IPS DF 6.9 (cell line): Measurements from ENCODE around the gene NOSTRIN.

Experiments
- DNase-seq: peaks from one replicate; pipeline ENCODE4 v3.0.0-alpha.2; 2013; ENCODE audit warnings: low read depth, low spot score
- H3K27ac ChIP-seq: one replicate; pipeline ENCODE4 v1.5.1; 2013; ENCODE audit warnings: low read length, control low read depth
- H3K27me3 ChIP-seq: 2 replicates; pipeline ENCODE4 v1.6.1; 2013; ENCODE audit warnings: mild to moderate bottlenecking, low read length; ENCODE audit not compliant: control insufficient read depth, insufficient read depth
- H3K36me3 ChIP-seq: 2 replicates; pipeline ENCODE4 v1.6.1; 2013; ENCODE audit warnings: low read length; ENCODE audit not compliant: control insufficient read depth, insufficient read depth
- H3K4me1 ChIP-seq: 2 replicates; pipeline ENCODE4 v1.6.1; 2013; ENCODE audit warnings: low read length; ENCODE audit not compliant: control insufficient read depth, insufficient read depth
- H3K4me3 ChIP-seq: 2 replicates; pipeline ENCODE4 v1.5.1; 2013; ENCODE audit warnings: mild to moderate bottlenecking, low read length
- H3K9me3 ChIP-seq: 2 replicates; pipeline ENCODE4 v1.6.1; 2013; ENCODE audit warnings: low read length, inconsistent platforms; ENCODE audit not compliant: control insufficient read depth, insufficient read depth
- WGBS: extraction: QIAGEN DNeasy Blood & Tissue Kit; methylation state at CpG from one replicate; pipeline ENCODE4 v1.1.7; 2013; ENCODE audit warnings: mixed read lengths, missing lambda C conversion rate; ENCODE audit not compliant: insufficient read length, insufficient coverage; 5-methylcytosine and 5-hydroxymethylcytosine counted together

NOSTRIN gene

DNA sequence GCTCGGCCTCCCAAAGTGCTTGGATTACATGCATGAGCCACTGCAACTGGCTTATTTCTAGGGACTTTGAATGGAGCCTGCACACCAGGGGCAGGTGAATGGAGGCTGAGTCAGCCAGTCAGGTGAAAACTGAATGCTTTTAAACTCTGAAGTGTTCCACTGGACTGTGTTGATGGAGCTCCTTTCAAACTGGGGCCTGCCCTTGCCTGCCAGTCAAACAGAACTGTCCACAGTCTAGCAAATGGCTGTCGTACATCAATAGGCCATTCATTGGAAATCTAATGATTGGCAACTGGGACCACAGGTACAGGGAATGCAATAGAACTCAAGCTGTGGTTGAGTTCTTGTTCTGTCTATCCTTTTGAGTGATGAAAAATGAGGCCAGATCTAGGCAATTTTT is 966 bp upstream of the NOSTRIN start:
- H3K9me3 ChIP-seq = no peaks in the 10 kb centered on the region
- DNase-seq = no peak
- WGBS = no CpG with 5 or more reads among the region's 2 CpGs
- no peaks in the 10 kb centered on the region for H3K27me3 ChIP-seq
- no peak overlapping the region for H3K27ac ChIP-seq
- peaks cover 7% of the 10 kb centered on the region for H3K4me1 ChIP-seq
- H3K36me3 ChIP-seq = no peaks in the 10 kb centered on the region
- no peak overlapping the region for H3K4me3 ChIP-seq

DNA sequence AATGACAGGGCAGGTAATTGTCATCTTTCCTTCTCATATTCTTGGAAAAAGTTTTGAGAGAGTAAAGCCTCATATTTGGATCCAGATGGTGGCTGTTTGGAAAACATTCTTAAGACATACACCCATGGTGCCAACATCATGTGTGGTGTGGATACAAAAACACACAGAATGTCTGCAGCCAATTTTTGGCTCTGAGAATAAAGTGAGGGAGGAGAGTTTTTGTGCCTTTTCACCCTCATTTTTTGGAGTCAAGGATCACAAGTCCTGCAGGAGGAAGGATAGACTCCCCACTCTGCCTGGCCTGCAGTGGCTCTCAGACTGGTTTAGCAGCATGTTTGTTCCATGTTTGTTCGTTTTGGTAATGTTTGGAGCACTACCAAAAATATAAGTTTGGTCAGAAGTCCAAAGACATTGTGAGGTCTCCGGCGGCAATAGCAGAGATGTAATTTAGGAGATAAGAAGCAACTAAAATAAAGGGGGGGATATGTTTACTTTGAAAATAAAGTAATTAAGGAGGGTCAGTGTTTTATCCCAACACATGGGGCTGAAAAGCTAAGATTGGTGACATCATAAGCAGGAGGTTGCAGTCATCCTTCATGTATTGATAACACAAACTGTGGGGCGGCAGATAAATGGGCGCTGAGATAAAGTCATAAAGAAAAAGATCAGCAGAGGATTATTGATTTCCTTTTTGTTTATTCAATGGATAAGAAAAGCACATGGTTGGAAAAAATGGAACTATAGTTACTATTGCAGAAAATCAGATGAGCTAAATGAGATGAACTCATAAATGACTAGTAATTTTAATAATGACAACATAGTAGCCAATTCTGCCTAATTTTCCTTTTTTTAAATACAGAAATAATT is 655 bp downstream of the NOSTRIN start:
- WGBS = no CpG with 5 or more reads among the region's 5 CpGs
- no peak for DNase-seq
- H3K27ac ChIP-seq = no peak overlapping the region

DNA sequence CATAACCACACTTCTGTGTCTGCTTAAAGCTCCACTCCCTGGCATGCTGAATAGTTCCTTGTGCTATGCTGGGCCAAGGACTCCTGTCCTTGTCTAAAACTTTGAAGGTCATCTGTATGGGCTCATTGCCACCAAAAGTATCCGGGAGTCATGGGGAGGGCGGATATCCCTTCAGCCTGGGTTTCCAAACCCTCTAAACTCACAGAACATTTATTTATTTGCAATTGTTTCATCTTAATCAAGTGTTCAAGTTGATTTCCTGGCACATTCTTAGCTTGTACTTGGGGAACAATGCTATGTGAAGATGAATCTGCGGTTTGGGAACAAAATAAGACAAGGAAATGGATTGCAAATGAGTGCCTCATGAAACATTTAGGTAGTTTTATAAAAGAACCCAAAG is 1.8 kb downstream of the NOSTRIN start:
- no peaks in the 10 kb centered on the region for H3K27me3 ChIP-seq
- no peak for DNase-seq
- H3K9me3 ChIP-seq = no peaks in the 10 kb centered on the region
- no peak overlapping the region for H3K4me3 ChIP-seq
- no peaks in the 10 kb centered on the region for H3K36me3 ChIP-seq
- WGBS = no CpG with 5 or more reads among the region's 3 CpGs
- no peak overlapping the region for H3K27ac ChIP-seq
- H3K4me1 ChIP-seq = peaks cover 7% of the 10 kb centered on the region

More for the DNA sequence above, 655 bp downstream of the NOSTRIN start:
- H3K4me1 ChIP-seq = peaks cover 7% of the 10 kb centered on the region
- H3K9me3 ChIP-seq = no peaks in the 10 kb centered on the region
- no peaks in the 10 kb centered on the region for H3K36me3 ChIP-seq
- no peak overlapping the region for H3K4me3 ChIP-seq
- H3K27me3 ChIP-seq = no peaks in the 10 kb centered on the region

DNA sequence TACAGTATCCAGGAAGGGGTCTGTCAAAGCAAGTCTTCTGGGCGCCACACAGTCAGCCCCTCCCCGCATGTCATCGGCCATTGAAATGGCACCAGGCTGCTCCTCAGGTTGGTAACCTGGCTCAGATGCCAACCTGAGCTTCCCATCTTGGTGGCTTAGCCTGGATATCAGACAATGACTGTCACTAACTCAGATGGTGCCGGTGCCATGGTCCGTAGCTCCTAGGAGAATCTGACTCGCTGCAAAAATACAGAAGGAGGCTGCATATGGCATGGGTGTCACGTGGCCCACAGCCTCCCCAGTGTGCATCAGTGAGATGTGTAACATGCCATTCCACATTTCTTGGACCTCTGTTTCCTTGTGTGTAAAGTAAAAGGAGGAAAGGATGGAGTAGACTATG is 3.2 kb downstream of the NOSTRIN start:
- Histone ChIP-seq H3K36me3 (no peaks in the 10 kb centered on the region), H3K9me3 (no peaks in the 10 kb centered on the region), H3K27me3 (no peaks in the 10 kb centered on the region), H3K4me3 (no peak overlapping the region), H3K4me1 (peaks cover 3% of the 10 kb centered on the region; the same call in 1 of the 2 replicates), H3K27ac (no peak overlapping the region)
- DNase-seq = no peak
- WGBS = no CpG with 5 or more reads among the region's 7 CpGs

DNA sequence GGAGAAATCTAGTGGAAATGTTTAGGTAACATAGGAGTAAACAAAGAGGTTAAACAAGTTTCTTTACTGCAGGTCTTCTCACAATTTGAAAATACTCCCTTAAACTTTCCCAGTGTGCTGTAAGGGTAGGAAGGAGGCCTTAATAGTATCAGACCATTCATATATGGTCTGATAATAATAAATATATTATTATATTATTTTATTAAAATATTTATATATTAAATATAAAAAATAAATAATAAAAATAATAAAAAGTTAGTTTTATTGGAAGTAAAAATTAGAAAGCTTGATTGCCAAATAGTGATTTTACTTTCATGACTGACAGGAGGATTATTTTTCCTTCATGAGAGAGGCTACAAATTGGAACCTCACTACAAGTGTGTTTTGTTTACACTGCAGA is 7.1 kb downstream of the NOSTRIN start:
- Histone ChIP-seq H3K36me3 (no peaks in the 10 kb centered on the region), H3K27me3 (no peaks in the 10 kb centered on the region), H3K9me3 (no peaks in the 10 kb centered on the region), H3K4me3 (no peak overlapping the region), H3K27ac (no peak overlapping the region), H3K4me1 (no peaks in the 10 kb centered on the region; the same call in 1 of the 2 replicates)
- DNase-seq = no peak

DNA sequence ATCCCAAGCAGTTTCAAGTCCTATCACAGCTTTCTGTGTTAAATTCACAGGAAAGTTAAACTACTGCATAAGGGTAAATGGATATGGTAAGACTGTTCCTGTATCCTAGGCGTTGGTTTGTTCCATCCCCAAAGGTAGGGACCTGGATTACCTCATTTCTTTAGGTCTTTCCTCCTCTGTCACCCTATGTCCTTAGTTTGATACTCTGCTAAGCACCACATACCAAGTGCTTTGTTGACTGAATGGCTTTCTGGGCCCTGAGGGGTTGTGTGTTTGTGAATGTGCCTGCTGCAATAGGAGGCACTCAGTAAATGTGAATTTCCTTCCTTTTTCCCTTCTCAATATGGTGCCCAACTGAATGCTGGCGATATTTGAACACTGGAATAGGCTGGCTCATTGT is 7.8 kb downstream of the NOSTRIN start:
- Histone ChIP-seq H3K36me3 (no peaks in the 10 kb centered on the region), H3K4me1 (no peaks in the 10 kb centered on the region; the same call in 1 of the 2 replicates), H3K27me3 (no peaks in the 10 kb centered on the region), H3K9me3 (no peaks in the 10 kb centered on the region), H3K27ac (no peak overlapping the region), H3K4me3 (no peak overlapping the region)
- WGBS = no CpG with 5 or more reads among the region's 2 CpGs
- DNase-seq = no peak

DNA sequence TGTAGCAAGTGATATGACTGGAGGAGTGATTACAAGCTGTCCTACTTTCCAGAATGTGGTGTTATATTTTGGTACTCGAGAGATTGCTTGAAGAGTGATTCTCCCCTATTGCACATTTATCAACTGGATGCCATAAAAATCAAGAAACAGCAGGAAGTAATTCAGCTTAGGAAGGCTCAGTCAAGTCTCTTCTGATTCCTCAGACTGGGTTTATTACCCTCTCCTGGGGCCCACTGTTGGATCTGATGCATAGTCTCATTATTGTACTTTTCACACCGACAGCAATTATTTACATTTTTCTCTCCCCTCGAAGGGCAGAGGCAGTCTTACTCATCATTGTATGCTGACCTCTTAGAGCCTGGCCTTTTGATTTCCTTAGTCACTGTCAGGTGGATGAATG is 9.3 kb downstream of the NOSTRIN start:
- WGBS = no CpG with 5 or more reads among the region's 3 CpGs
- DNase-seq = no peak
- no peak overlapping the region for H3K27ac ChIP-seq

DNA sequence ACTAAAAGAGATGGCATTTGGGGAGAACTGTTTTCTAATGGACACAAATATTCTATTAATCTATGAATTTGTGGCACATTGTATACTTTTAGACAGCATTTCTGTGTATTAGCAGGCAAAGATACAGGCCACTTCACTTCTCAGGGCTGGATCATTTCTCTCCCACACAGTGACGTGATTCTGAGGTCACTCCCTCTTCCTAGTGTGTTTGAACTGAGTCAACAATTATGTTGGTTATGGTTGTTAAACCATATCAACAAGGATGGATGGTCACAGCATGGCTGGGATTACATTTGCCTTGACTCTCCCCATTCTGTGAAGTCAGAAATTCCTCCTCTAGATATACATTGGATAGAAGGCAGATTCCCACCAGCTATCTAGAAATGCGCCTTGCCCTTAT is 11.6 kb downstream of the NOSTRIN start:
- Histone ChIP-seq H3K36me3 (no peaks in the 10 kb centered on the region), H3K27me3 (no peaks in the 10 kb centered on the region)
- no CpG with 5 or more reads among the region's 2 CpGs for WGBS

More for the DNA sequence above, 9.3 kb downstream of the NOSTRIN start:
- no peaks in the 10 kb centered on the region for H3K36me3 ChIP-seq
- no peak overlapping the region for H3K4me3 ChIP-seq
- H3K4me1 ChIP-seq = no peaks in the 10 kb centered on the region; the same call in 1 of the 2 replicates
- H3K9me3 ChIP-seq = no peaks in the 10 kb centered on the region
- H3K27me3 ChIP-seq = no peaks in the 10 kb centered on the region

DNA sequence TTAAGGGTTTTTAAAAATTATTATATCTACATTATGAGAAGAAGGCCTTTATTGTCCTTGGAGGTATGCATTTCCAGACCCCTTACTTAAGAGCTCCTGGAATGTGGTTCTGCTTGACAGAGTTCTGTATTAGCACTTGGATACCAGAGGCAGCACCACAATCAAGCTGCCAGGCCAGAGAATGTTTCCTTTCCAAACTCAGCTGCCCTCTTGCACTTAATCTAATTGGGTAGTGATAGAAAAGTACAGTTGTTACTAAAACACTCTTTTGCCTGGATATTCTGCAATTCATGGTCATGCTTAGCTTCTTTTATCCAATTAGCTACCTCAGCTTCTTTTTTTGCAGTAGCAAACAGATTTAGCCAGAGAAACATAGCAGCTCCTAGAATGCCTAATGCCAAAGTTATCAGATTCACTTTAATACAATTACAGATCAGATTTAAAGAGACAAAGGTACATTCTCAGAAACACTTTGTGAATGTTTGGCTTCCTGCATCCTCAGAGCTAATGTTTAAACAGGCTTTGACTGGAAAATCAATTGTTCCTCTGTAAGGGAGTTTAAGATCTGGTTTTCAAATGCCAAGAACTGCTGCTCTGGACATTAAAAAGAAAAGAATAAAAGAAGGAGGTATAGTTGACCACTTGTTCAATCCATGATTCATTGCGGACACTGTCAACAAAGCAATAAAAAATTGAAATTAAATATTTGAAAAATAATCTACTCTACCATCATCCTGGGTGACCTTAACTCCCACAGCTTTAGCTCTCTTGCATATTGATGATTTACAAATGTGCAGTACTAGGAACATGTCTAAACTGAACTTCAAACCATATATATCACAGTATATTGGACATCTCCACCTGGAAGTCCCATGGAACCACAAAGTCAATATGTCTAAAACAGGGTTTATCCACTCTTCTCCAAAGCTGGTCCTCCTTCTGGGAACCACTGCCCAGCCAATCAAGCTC is 12.8 kb downstream of the NOSTRIN start:
- Histone ChIP-seq H3K9me3 (no peaks in the 10 kb centered on the region), H3K4me3 (no peak overlapping the region), H3K27ac (no peak overlapping the region), H3K27me3 (no peaks in the 10 kb centered on the region), H3K36me3 (no peaks in the 10 kb centered on the region), H3K4me1 (no peaks in the 10 kb centered on the region; the same call in 1 of the 2 replicates)
- DNase-seq = no peak
- no CpG with 5 or more reads among the region's 1 CpG for WGBS

More for the DNA sequence above, 11.6 kb downstream of the NOSTRIN start:
- Histone ChIP-seq H3K27ac (no peak overlapping the region), H3K9me3 (no peaks in the 10 kb centered on the region), H3K4me1 (no peaks in the 10 kb centered on the region; the same call in 1 of the 2 replicates), H3K4me3 (no peak overlapping the region)
- DNase-seq = no peak

DNA sequence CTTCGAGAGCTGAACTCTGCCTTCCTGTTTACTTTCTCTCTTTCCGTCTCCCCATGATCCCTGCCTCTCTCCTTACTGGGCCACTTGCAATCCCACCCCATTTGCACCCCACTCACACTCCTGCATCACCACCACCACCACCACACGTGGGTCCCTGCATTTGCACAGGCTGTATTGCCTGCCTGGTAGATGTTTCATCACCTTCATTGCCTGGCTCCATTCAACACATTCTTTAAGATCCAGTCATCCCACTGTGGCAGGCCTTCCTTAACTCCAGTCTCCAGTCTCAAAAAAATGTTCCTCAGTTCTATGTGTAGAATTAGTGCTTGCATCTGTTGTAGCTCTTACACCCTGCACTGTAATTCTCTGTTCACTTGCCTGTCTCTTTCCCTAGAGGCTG is 13.9 kb downstream of the NOSTRIN start:
- H3K4me1 ChIP-seq = no peaks in the 10 kb centered on the region
- H3K4me3 ChIP-seq = no peak overlapping the region
- no peak for DNase-seq
- no peaks in the 10 kb centered on the region for H3K27me3 ChIP-seq
- no peaks in the 10 kb centered on the region for H3K9me3 ChIP-seq
- H3K27ac ChIP-seq = no peak overlapping the region
- no CpG with 5 or more reads among the region's 3 CpGs for WGBS
- H3K36me3 ChIP-seq = no peaks in the 10 kb centered on the region
